Left ventricle myocardium inferior (tissue), 1 donor: Measurements from ENCODE around the gene LSM6. TPM values are rescaled to one million over a fixed set of nuclear protein-coding genes. Genes with fewer than 3 reads are reported as not detected.

ENCODE experiments used
- DNase-seq: peaks from one replicate; pipeline ENCODE4 v3.0.0-alpha.2; 2020
- H3K27ac ChIP-seq: fragments of 200-600 bp; replicated peaks from 2 replicates; pipeline ENCODE4 v1.8.0; 2021
- H3K27me3 ChIP-seq: fragments of 200-600 bp; 2 replicates; pipeline ENCODE4 v1.8.0; 2021; ENCODE audit warnings: low read depth
- H3K36me3 ChIP-seq: fragments of 200-600 bp; 2 replicates; pipeline ENCODE4 v1.8.0; 2021
- H3K4me1 ChIP-seq: fragments of 200-600 bp; 2 replicates; pipeline ENCODE4 v1.8.0; 2021
- H3K4me3 ChIP-seq: fragments of 200-600 bp; 2 replicates; pipeline ENCODE4 v1.8.0; 2021; ENCODE audit warnings: mild to moderate bottlenecking, moderate library complexity
- H3K9me3 ChIP-seq: fragments of 200-600 bp; replicated peaks from 2 replicates; pipeline ENCODE4 v1.8.0; 2021
- CTCF ChIP-seq: fragments of 200-600 bp; IDR thresholded peaks from 2 replicates; pipeline ENCODE4 v1.8.0; 2021; ENCODE audit warnings: antibody characterized with exemption, mild to moderate bottlenecking, borderline replicate concordance
- intact Hi-C: fragments of 100-400 bp; cut with micrococcal nuclease; formaldehyde crosslinking; loops from one replicate; pipeline ENCODE4 v1.11.0; 2022
- total RNA-seq: library from RNA; stranded (reverse); fragmentation: NEBNext Ultra II Directional; extraction: Animal tissue kit (Norgen Biotek cat#: 25700); gene quantifications from one replicate; pipeline ENCODE4 v1.2.1, GENCODE V29; 2021
- donor health status: DM: no; HTN: yes; CAD: no; lungs with severe emphysema.

LSM6 gene
- total RNA-seq, 1 donor from 2014 or later = 15.9 TPM

DNA sequence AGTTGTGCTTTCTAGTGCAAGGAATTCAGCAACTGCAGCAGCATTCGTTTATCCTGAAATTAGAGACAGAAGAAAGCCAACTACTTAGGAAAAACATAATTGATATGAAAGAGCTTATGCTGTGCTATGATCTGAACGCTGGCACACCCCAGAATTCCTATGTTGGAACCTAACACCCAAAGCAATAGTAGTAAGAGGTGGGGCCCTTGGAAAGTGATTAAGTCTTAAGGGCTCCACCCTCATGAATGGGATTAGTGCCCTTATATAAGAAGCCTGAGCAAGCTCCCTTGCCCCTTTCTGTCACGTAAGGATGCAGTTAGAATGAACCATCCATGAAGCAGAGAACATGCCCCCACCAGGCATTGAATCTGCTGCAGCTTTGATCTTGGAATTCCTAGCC, 5.4 kb upstream of the LSM6 start:
- Histone ChIP-seq H3K9me3 (no peaks in the 10 kb centered on the region), H3K27me3 (no peaks in the 10 kb centered on the region), H3K36me3 (no peaks in the 10 kb centered on the region), H3K4me1 (no peaks in the 10 kb centered on the region), H3K4me3 (no peak overlapping the region), H3K27ac (no peak overlapping the region)
- DNase-seq = no peak
- intact Hi-C loops = no loop called here
- TF ChIP-seq CTCF = no peak

DNA sequence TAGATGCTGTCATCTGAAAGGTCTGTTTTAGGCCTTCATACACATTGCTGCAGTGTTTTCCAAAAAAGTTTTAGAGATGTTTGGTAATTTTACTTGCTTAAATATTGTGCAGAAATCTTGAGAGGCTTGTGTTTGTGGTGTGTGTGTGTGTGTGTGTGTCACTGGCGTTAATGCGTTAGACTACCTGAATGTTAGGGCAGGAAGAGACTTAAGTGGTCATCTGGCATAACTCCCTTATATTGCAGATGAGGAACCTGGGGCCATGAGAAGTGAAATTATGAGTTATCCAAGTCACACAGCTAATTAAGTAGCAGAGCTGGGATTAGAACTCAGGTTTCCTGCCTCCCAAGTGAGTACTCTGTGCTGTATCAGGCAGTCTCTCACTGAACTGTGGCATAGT, 1.4 kb downstream of the LSM6 start:
- Histone ChIP-seq H3K9me3 (no peaks in the 10 kb centered on the region), H3K27ac (peak overlapping the region; percentile 93), H3K27me3 (no peaks in the 10 kb centered on the region), H3K36me3 (no peaks in the 10 kb centered on the region), H3K4me3 (peak overlapping the region; percentile 84), H3K4me1 (peaks cover 54% of the 10 kb centered on the region)
- intact Hi-C loops = no loop called here
- no peak for TF ChIP-seq CTCF
- DNase-seq = no peak

DNA sequence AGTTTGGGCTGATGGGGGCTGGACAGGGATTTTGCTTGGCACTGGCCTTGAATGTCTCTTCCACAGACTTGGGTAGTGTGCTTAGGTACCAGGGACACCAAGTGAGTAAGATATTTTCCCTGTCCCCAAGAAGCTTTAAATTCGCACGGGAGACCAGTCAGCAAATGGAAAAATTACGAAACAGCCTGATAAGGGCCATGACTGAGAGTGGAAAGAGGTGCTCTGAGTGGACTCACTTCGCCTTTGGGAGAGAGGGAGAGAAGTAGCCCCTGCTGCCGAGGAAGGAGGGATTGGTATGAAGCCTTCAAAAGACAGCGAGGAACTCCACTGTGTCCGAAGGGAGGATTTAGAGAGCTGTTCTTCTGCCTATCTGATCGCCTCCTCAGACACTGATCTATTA, 2.6 kb downstream of the LSM6 start:
- H3K9me3 ChIP-seq = no peaks in the 10 kb centered on the region
- TF ChIP-seq CTCF = no peak
- H3K4me1 ChIP-seq = peaks cover 59% of the 10 kb centered on the region
- H3K27me3 ChIP-seq = no peaks in the 10 kb centered on the region
- H3K4me3 ChIP-seq = no peak overlapping the region
- H3K36me3 ChIP-seq = peaks cover 2% of the 10 kb centered on the region
- H3K27ac ChIP-seq = no peak overlapping the region
- no peak for DNase-seq
- intact Hi-C loops = no loop called here

- Histone ChIP-seq H3K36me3 (peaks cover 17% of the 10 kb centered on the region), H3K27me3 (no peaks in the 10 kb centered on the region), H3K4me1 (peaks cover 59% of the 10 kb centered on the region), H3K27ac (no peak overlapping the region), H3K9me3 (no peaks in the 10 kb centered on the region), H3K4me3 (no peak overlapping the region)
- DNase-seq = no peak
- no peak for TF ChIP-seq CTCF
- intact Hi-C loops = no loop called here
Observed at GRCh38 chr4:146179784-146180370, 4.4 kb downstream of the LSM6 start.

DNA sequence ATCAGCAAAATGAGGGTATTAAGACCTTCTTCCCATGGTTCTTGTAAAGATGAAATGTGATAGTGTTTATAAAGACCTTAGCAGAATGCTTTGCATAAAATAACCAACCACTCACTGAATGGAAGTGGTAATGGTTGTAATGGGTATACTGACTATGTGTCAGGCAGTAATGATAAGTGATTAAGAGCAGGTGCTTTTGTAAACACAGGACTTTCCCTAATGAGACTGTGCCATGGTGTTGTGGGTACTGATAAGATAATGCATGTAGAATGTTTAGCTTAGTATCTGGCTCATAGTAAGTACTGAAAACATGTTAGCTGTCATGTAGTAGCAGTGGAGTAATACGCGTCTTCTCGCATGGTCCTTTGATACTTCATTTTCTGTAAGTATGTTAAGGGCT, 6.9 kb downstream of the LSM6 start:
- DNase-seq = no peak
- no peak for TF ChIP-seq CTCF
- Histone ChIP-seq H3K9me3 (no peaks in the 10 kb centered on the region), H3K4me3 (no peak overlapping the region), H3K27me3 (no peaks in the 10 kb centered on the region), H3K4me1 (peaks cover 40% of the 10 kb centered on the region), H3K27ac (no peak overlapping the region), H3K36me3 (peaks cover 39% of the 10 kb centered on the region)
- intact Hi-C loops = no loop called here
